ENCODE data around the gene KANSL1. TPM values are rescaled to one million over a fixed set of nuclear protein-coding genes. Genes with fewer than 3 reads are reported as not detected.
A peak's percentile ranks its signal among the peaks of the same experiment; 100 is the strongest.
"Not testable (repeated sequence)": the region's sequence is repeated elsewhere in the genome, so short reads cannot be mapped to it uniquely, and the experiment has no call there.

KANSL1 gene, protein sequence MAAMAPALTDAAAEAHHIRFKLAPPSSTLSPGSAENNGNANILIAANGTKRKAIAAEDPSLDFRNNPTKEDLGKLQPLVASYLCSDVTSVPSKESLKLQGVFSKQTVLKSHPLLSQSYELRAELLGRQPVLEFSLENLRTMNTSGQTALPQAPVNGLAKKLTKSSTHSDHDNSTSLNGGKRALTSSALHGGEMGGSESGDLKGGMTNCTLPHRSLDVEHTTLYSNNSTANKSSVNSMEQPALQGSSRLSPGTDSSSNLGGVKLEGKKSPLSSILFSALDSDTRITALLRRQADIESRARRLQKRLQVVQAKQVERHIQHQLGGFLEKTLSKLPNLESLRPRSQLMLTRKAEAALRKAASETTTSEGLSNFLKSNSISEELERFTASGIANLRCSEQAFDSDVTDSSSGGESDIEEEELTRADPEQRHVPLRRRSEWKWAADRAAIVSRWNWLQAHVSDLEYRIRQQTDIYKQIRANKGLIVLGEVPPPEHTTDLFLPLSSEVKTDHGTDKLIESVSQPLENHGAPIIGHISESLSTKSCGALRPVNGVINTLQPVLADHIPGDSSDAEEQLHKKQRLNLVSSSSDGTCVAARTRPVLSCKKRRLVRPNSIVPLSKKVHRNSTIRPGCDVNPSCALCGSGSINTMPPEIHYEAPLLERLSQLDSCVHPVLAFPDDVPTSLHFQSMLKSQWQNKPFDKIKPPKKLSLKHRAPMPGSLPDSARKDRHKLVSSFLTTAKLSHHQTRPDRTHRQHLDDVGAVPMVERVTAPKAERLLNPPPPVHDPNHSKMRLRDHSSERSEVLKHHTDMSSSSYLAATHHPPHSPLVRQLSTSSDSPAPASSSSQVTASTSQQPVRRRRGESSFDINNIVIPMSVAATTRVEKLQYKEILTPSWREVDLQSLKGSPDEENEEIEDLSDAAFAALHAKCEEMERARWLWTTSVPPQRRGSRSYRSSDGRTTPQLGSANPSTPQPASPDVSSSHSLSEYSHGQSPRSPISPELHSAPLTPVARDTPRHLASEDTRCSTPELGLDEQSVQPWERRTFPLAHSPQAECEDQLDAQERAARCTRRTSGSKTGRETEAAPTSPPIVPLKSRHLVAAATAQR (N-terminal part only)
- total RNA-seq (2014; rRNA removed; shearing (Covaris generic)), result 32.1 and 41.7 TPM in 2 replicates

- DNase-seq (ENCODE audit: low spot score), result peak; percentile 92
- in situ Hi-C loops (cut with HindIII; ENCODE audit: low sequenced_read_pairs), result no loop called here
Measured at GRCh38 chr17:46193151-46193625, at the start of gene KANSL1. Gene KANSL1, minus strand, starts transcription at chr17:46193429. Its CDS starts 21,286 bp downstream, at chr17:46172143.

DNA sequence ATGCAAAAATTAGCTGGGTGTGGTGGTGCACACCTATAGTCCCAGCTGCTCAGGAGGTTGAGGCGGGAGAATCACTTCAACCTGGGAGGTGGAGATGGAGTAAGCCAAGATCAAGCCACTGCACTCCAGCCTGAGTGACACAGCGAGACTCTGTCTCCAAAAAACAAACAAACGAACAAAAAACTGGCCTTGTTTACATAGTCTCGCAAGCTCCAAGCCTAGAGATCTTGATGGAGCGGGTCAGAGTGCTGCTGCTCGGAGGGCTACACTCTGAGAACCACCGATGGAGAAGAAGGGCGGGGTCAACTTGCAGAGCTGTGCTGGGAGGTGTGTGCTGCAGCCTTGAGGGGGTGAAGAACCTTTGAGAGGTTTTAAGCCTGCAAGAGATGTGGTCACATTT lies 38.1 kb upstream of the KANSL1 start:
- in situ Hi-C loops (cut with HindIII; ENCODE audit: low sequenced_read_pairs); DNase-seq (ENCODE audit: low spot score): not testable (repeated sequence)

DNA sequence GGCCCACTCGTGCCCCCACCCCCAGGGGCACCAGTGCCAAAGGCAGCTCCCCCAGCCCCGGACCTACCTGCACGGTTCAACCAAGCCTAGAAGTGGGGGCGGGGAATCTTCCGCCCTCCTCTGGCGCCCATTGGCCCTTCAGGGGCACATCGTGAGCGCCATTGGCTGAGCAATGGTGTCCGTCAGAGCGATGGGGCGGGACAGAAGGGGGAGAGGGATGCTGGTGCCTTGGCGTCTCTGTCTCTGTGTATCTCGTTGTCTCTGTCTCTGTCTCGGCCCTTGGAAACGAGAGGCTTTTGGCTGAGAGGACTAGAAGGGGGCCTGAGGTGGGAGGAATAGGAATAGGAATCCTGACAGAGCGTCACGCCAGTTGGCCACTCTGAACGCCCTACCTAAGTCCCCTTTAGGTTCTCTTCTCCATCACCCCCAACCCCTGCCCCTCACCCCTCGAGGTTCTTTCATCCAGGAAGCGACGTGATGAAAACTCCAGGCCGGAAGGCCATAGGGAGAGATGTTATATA lies 32.1 kb upstream of the KANSL1 start:
- DNase-seq (ENCODE audit: low spot score), result peak; percentile 98
- in situ Hi-C loops (cut with HindIII; ENCODE audit: low sequenced_read_pairs), result not testable (repeated sequence)

DNA sequence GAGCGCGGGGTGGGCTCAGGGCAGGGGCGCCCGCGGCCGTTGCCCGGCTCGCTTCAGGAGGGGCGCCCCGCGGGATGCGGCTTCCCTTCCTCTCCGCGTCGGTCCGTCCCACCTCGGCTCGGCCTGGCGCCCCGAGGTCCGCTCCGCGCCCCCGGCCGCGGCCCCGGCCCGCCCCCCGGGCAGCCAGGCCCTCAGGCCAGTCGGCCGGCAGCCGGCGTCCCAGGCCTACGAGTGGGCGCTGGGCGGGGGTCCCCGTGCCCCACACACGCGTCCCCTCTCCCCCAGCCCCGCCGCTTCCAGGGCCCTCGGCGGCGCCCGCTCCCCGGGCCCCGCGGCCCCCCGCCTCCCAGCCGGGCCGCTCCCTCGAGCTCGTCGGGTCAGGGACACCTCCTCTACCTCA lies 31.6 kb upstream of the KANSL1 start:
- in situ Hi-C loops (cut with HindIII; ENCODE audit: low sequenced_read_pairs); DNase-seq (ENCODE audit: low spot score): not testable (repeated sequence)

GRCh38 chr17:46223041-46223440 lies 29.8 kb upstream of the KANSL1 start:
- in situ Hi-C loops (cut with HindIII; ENCODE audit: low sequenced_read_pairs); DNase-seq (ENCODE audit: low spot score): not testable (repeated sequence)

DNA sequence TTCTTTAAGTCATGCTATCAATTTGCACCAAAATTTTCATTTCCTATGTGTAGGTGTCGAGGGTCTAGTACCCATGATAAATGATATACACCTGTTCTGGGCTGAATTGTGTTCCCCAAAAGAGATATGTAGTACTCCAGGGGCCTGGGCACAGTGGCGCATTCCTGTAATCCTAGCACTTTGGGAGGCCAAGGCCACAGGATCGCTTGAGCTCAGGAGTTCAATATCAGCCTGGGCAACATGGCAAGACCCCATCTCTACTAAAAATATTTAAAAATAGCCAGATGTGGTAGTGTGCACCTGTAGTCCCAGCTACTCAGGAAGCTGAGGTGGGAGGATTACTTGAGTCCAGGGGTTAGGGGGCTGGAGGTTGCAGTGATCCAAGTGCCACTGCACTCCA lies 23.5 kb upstream of the KANSL1 start:
- in situ Hi-C loops (cut with HindIII; ENCODE audit: low sequenced_read_pairs), result no loop called here

DNA sequence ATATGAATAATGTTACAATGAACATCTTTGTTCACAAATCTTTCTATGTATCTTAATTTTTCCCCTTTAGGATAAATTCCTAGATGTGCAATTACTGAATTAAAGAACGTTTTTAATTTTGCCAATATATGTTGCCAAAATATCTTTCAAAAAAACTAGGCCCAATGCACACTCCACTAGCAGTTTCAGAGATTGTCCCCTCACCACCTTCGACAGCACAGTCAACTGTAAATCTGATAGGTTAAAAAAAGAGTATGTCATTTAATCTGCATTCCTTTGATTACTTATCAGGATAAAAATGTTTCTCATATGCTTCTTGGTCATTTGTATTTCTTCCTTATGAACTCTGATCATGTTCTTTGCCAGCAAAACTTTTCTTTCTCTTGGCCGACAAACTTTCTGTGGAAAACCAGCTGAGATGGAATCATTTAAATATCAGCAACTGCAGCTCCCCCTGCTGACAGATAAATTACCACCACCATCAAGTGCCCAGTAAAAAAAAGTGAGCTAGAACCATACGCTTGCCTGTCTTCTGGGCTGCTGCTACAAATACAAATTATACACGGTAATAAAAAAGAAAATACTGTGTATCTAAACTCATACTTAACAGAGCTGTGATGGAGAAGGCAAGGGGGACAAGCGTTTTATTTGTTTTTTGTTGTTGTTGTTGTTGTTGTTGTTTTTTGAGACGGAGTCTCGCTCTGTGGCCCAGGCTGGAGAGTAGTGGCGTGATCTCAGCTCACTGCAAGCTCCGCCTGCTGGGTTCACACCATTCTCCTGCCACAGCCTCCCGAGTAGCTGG lies 19.6 kb upstream of the KANSL1 start:
- peak; percentile 86 for DNase-seq (ENCODE audit: low spot score)
- in situ Hi-C loops (cut with HindIII; ENCODE audit: low sequenced_read_pairs), result no loop called here

More for the DNA sequence above, 23.5 kb upstream of the KANSL1 start:
- no peak for DNase-seq (ENCODE audit: low spot score)

DNA sequence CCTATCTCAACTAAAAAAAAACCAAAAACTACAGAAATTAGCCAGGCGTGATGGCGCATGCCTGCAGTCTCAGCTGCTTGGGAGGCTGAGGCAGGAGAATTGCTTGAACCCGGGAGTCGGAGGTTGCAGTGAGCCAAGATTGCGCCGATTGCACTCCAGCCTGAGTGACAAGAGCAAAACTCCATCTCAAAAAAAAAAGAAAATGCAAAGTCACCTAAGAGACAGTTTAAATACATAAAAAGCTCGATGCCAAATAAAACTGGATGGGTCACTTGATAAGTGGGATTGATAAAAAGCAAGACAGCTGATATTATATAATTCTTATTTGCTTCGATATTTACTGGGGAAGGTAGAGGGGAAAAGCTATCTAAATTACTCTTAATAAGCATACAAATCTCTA lies 15.8 kb upstream of the KANSL1 start:
- in situ Hi-C loops (cut with HindIII; ENCODE audit: low sequenced_read_pairs), result no loop called here
- no peak for DNase-seq (ENCODE audit: low spot score)

GRCh38 chr17:46205975-46206374 lies 12.7 kb upstream of the KANSL1 start:
- in situ Hi-C loops (cut with HindIII; ENCODE audit: low sequenced_read_pairs), result no loop called here
- DNase-seq (ENCODE audit: low spot score), result no peak

- no peak for DNase-seq (ENCODE audit: low spot score)
- in situ Hi-C loops (cut with HindIII; ENCODE audit: low sequenced_read_pairs), result no loop called here
Measured at GRCh38 chr17:46202424-46202823, 9.2 kb upstream of the KANSL1 start.

DNA sequence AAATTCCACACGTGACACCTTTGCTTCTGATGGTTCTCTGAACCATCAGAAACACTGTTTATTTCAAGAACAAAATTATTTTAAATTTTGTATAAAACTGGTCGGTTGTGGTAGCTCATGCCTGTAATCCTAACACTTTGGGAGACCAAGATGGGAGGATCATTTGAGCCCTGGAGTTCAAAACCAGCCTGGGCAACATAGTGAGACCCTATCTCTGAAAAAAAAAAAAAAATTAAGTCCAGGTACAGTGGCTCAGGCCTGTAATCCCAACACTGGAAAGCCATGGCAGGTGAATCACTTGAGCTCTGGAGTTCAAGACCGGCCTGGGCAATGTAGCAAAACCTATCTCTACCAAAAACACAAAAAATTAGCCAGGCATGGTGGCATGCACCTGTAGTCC lies 8.3 kb upstream of the KANSL1 start:
- DNase-seq (ENCODE audit: low spot score), result no peak
- in situ Hi-C loops (cut with HindIII; ENCODE audit: low sequenced_read_pairs), result no loop called here

GRCh38 chr17:46200197-46200596 lies 7.0 kb upstream of the KANSL1 start:
- in situ Hi-C loops (cut with HindIII; ENCODE audit: low sequenced_read_pairs), result no loop called here
- DNase-seq (ENCODE audit: low spot score), result no peak

DNA sequence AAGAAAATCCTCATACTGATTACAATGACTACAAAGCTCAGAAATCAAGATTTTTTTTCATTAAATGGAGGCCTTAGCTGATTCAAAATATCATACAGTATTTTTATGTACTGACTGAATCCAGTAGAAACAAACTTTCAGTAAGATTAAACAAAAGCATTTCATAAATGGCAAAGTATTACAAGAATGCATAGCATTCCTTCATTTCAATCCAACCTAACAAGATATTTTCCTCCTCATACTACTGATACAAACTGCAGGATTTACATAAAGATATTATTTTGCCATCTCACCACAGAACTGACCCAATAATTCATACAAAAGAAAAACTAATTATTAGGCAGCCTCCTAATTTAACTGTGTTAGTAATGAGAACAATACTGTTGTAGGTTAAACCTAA lies 6.2 kb upstream of the KANSL1 start:
- in situ Hi-C loops (cut with HindIII; ENCODE audit: low sequenced_read_pairs), result no loop called here
- DNase-seq (ENCODE audit: low spot score), result no peak

GRCh38 chr17:46198233-46198632 lies 5.0 kb upstream of the KANSL1 start:
- in situ Hi-C loops (cut with HindIII; ENCODE audit: low sequenced_read_pairs), result no loop called here
- DNase-seq (ENCODE audit: low spot score), result no peak

DNA sequence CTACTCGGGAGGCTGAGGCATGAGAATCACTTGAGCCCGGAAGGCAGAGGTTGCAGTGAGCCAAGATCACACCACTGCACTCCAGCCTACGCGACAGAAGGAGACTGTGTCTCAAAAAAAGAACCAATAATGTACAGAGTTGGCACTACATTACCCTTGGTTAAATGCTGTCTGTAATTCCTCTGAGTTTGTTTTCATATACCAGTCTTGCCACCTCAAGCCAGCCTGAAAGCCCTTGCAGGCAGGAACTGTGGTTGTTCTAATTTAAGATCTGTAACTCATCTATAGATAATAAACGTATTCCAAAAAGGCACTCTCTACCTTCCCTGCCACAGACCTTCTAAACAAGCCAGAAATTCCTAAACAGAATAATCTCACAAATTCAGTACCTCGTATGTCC lies 4.3 kb upstream of the KANSL1 start:
- in situ Hi-C loops (cut with HindIII; ENCODE audit: low sequenced_read_pairs), result no loop called here
- no peak for DNase-seq (ENCODE audit: low spot score)

GRCh38 chr17:46195939-46196716 lies 2.9 kb upstream of the KANSL1 start:
- in situ Hi-C loops (cut with HindIII; ENCODE audit: low sequenced_read_pairs), result no loop called here
- no peak for DNase-seq (ENCODE audit: low spot score)

- in situ Hi-C loops (cut with HindIII; ENCODE audit: low sequenced_read_pairs), result no loop called here
- DNase-seq (ENCODE audit: low spot score), result no peak
Measured at GRCh38 chr17:46195217-46195855, 2.1 kb upstream of the KANSL1 start.

Measured in G401 (cell line).